ENCODE measurements around the gene SNX27.

GRCh38 chr1:151618003-151618402 lies 6.2 kb downstream of the SNX27 start:
- TF ChIP-seq POLR2A (IDR thresholded peaks at IDR 0.05) (no peak), CTCF (IDR thresholded peaks at IDR 0.05) (no peak)
